ENCODE data around the gene KDM6B. TPM values are rescaled to one million over a fixed set of nuclear protein-coding genes. Genes with fewer than 3 reads are reported as not detected.

KDM6B gene
- total RNA-seq, 2 experiments from 2014 or later: 49.2 to 53.8 TPM

GRCh38 chr17:7873051-7873450 lies 39.0 kb downstream of the KDM6B start:
- ChIA-PET POLR2A (interaction anchor here (1.2 to 2.1 kb wide), 3 partner anchors 10 to 36 kb away, joined by 3 to 12 read pairs (median 4); no protein-coding TSS in a partner anchor), CTCF (interaction anchor here (1.2 to 6.1 kb wide), 3 partner anchors 10 to 130 kb away, joined by 3 to 42 read pairs (median 4); no protein-coding TSS in a partner anchor)
- DNase-seq (no peak), ATAC-seq (no peak)
- no peaks in the 10 kb centered on the region for H3K9me3 Mint-ChIP-seq
- no peak overlapping the region for H3K27ac Mint-ChIP-seq
- no peak overlapping the region for H3K4me3 Mint-ChIP-seq
- intact Hi-C loops (cut with micrococcal nuclease): no loop called here
- peaks cover 14% of the 10 kb centered on the region for H3K4me1 Mint-ChIP-seq (ENCODE audit: low read depth)
- no peaks in the 10 kb centered on the region for H3K27me3 Mint-ChIP-seq
- no peak for TF ChIP-seq CTCF (IDR thresholded peaks at IDR 0.05)
- H3K36me3 Mint-ChIP-seq (ENCODE audit: low read depth): peaks cover 25% of the 10 kb centered on the region

GRCh38 chr17:7875804-7876370 lies 41.9 kb downstream of the KDM6B start:
- TF ChIP-seq CTCF (IDR thresholded peaks at IDR 0.05): no peak

GRCh38 chr17:7878234-7878633 lies 44.2 kb downstream of the KDM6B start:
- no peak overlapping the region for H3K27ac Mint-ChIP-seq
- H3K9me3 Mint-ChIP-seq: no peaks in the 10 kb centered on the region
- ChIA-PET POLR2A (no interaction called here), CTCF (interaction anchor here (0.9 to 6.1 kb wide), 3 partner anchors 15 to 139 kb away, joined by 3 to 42 read pairs (median 3); partner anchors contain the start of gene NAA38)
- no peaks in the 10 kb centered on the region for H3K27me3 Mint-ChIP-seq
- peaks cover 4% of the 10 kb centered on the region for H3K4me1 Mint-ChIP-seq (ENCODE audit: low read depth)
- peaks cover 18% of the 10 kb centered on the region for H3K36me3 Mint-ChIP-seq (ENCODE audit: low read depth)
- TF ChIP-seq CTCF (IDR thresholded peaks at IDR 0.05): no peak
- intact Hi-C loops (cut with micrococcal nuclease): no loop called here
- H3K4me3 Mint-ChIP-seq: no peak overlapping the region
- ATAC-seq (no peak), DNase-seq (no peak)

More at GRCh38 chr17:7875804-7876370, 41.9 kb downstream of the KDM6B start:
- Mint-ChIP-seq H3K36me3 (ENCODE audit: low read depth) (peaks cover 23% of the 10 kb centered on the region), H3K27ac (no peak overlapping the region), H3K4me3 (no peak overlapping the region), H3K9me3 (no peaks in the 10 kb centered on the region), H3K27me3 (no peaks in the 10 kb centered on the region), H3K4me1 (ENCODE audit: low read depth) (peaks cover 4% of the 10 kb centered on the region)
- intact Hi-C loops (cut with micrococcal nuclease): no loop called here
- CTCF ChIA-PET: interaction anchor here (1.3 to 6.1 kb wide), 4 partner anchors 8 to 132 kb away, joined by 3 to 42 read pairs (median 4); no protein-coding TSS in a partner anchor
- no peak for ATAC-seq
- POLR2A ChIA-PET: interaction anchor here (2.1 kb wide), 1 partner anchor 9 kb away, joined by 8 read pairs; no protein-coding TSS in a partner anchor
- DNase-seq: no peak

- Mint-ChIP-seq H3K27me3 (no peaks in the 10 kb centered on the region), H3K36me3 (ENCODE audit: low read depth) (peaks cover 8% of the 10 kb centered on the region), H3K9me3 (no peaks in the 10 kb centered on the region), H3K27ac (no peak overlapping the region), H3K4me3 (no peak overlapping the region), H3K4me1 (ENCODE audit: low read depth) (peaks cover 4% of the 10 kb centered on the region)
- no peak for TF ChIP-seq CTCF (IDR thresholded peaks at IDR 0.05)
- DNase-seq: no peak
- no peak for ATAC-seq
- ChIA-PET POLR2A (interaction anchor here (1.1 kb wide), 1 partner anchor 9 kb away, joined by 3 read pairs; the partner anchor contains the start of gene CHD3), CTCF (interaction anchor here (1.8 kb wide), 1 partner anchor 19 kb away, joined by 8 read pairs; no protein-coding TSS in a partner anchor)
- intact Hi-C loops (cut with micrococcal nuclease): no loop called here
Measured at GRCh38 chr17:7880076-7880868, 46.3 kb downstream of the KDM6B start.
